Fibroblast of the aortic adventitia (primary cell): Measurements from ENCODE around the gene PHACTR1. TPM values are rescaled to one million over a fixed set of nuclear protein-coding genes. Genes with fewer than 3 reads are reported as not detected.
A peak's percentile ranks its signal among the peaks of the same experiment; 100 is the strongest.

ENCODE experiments used
- DNase-seq: peaks from one replicate; pipeline ENCODE4 v3.0.0-alpha.2; 2010; ENCODE audit warnings: low read depth
- H3K4me3 ChIP-seq: 2 replicates; pipeline ENCODE4 v1.5.1; 2011; ENCODE audit warnings: low read depth, mild to moderate bottlenecking, control low read depth, low read length, moderate library complexity
- CTCF ChIP-seq: IDR thresholded peaks from 2 replicates; pipeline ENCODE4 v1.5.1; 2011; ENCODE audit warnings: mild to moderate bottlenecking, low read length, control low read depth, inconsistent platforms; ENCODE audit not compliant: insufficient read depth
- total RNA-seq: library from RNA; depleted of rRNA; stranded (reverse); fragments of >200 nt; gene quantifications from 2 replicates; pipeline ENCODE4 v1.2.3, GENCODE V29; 2012; ENCODE audit warnings: low replicate concordance

Gene PHACTR1
- total RNA-seq, 1 donor: 0.99 TPM

GRCh38 chr6:13278991-13279390 is 562.4 kb downstream of the PHACTR1 start:
- no peak for TF ChIP-seq CTCF
- peak; percentile 46 for DNase-seq
- H3K4me3 ChIP-seq: no peak overlapping the region

- TF ChIP-seq CTCF: no peak
These were observed 563.7 kb downstream of the PHACTR1 start for GRCh38 chr6:13280254-13280653.

GRCh38 chr6:13281686-13282085 is 565.1 kb downstream of the PHACTR1 start:
- H3K4me3 ChIP-seq: no peak overlapping the region
- no peak for TF ChIP-seq CTCF
- DNase-seq: no peak

More at GRCh38 chr6:13280254-13280653, 563.7 kb downstream of the PHACTR1 start:
- no peak overlapping the region for H3K4me3 ChIP-seq
- no peak for DNase-seq

GRCh38 chr6:13282393-13283069 is 566.0 kb downstream of the PHACTR1 start:
- no peak for DNase-seq
- TF ChIP-seq CTCF: no peak
- H3K4me3 ChIP-seq: no peak overlapping the region

GRCh38 chr6:13283331-13283730 is 566.8 kb downstream of the PHACTR1 start:
- no peak for DNase-seq
- no peak for TF ChIP-seq CTCF
- no peak overlapping the region for H3K4me3 ChIP-seq

GRCh38 chr6:13284646-13285045 is 568.1 kb downstream of the PHACTR1 start:
- no peak overlapping the region for H3K4me3 ChIP-seq
- DNase-seq: no peak
- no peak for TF ChIP-seq CTCF

GRCh38 chr6:13285705-13286104 is 569.1 kb downstream of the PHACTR1 start:
- TF ChIP-seq CTCF: no peak
- no peak for DNase-seq
- no peak overlapping the region for H3K4me3 ChIP-seq
